SK-N-SH treated with all-trans-retinoic acid at 6 μM for 48 hours (cell line): ENCODE data around the gene ENSA.
A peak's percentile ranks its signal among the peaks of the same experiment; 100 is the strongest.

ENCODE experiments used
- ATAC-seq: fragments of 200-7000 bp; cut with Tn5 transposase; 3 replicates; pipeline ENCODE4 v1.9.1; 2020; ENCODE audit warnings: mild to moderate bottlenecking, moderate library complexity
- ARNTL ChIP-seq: fragments of 450-650 bp; formaldehyde crosslinking; IDR thresholded peaks from 2 replicates; pipeline ENCODE4 v1.5.0; 2020; ENCODE audit warnings: low read depth, mild to moderate bottlenecking, moderate library complexity, borderline replicate concordance
- BACH2 ChIP-seq: fragments of 250-450 bp; sonication (Bioruptor Pico); IDR thresholded peaks from 2 replicates; pipeline ENCODE4 v1.9.0; 2021; ENCODE audit warnings: mild to moderate bottlenecking, borderline replicate concordance
- CSDC2 ChIP-seq: fragments of 250-450 bp; sonication (Bioruptor Pico); IDR thresholded peaks from 2 replicates; pipeline ENCODE4 v1.5.0; 2020; ENCODE audit warnings: mild to moderate bottlenecking, moderate library complexity
- ESRRG ChIP-seq: fragments of 250-450 bp; sonication (Bioruptor Pico); IDR thresholded peaks from 2 replicates; pipeline ENCODE4 v1.6.1; 2021; ENCODE audit warnings: mild to moderate bottlenecking
- GLIS3 ChIP-seq: fragments of 250-450 bp; sonication (Bioruptor Pico); IDR thresholded peaks from 2 replicates; pipeline ENCODE4 v1.5.0; 2020; ENCODE audit warnings: mild to moderate bottlenecking, moderate library complexity
- OSR1 ChIP-seq: fragments of 250-450 bp; sonication (Bioruptor Pico); IDR thresholded peaks from 2 replicates; pipeline ENCODE4 v1.8.0; 2022; ENCODE audit warnings: moderate library complexity, mild to moderate bottlenecking, inconsistent platforms
- PPARA ChIP-seq: fragments of 250-450 bp; sonication (Bioruptor Pico); IDR thresholded peaks from 2 replicates; pipeline ENCODE4 v1.5.0; 2020; ENCODE audit warnings: mild to moderate bottlenecking, borderline replicate concordance
- SNAI2 ChIP-seq: fragments of 250-450 bp; sonication (Bioruptor Pico); IDR thresholded peaks from 2 replicates; pipeline ENCODE4 v1.5.0; 2020; ENCODE audit warnings: mild to moderate bottlenecking, moderate library complexity
- TCF4 ChIP-seq: fragments of 250-450 bp; sonication (Bioruptor Pico); IDR thresholded peaks from 2 replicates; pipeline ENCODE4 v1.8.0; 2021; ENCODE audit warnings: mild to moderate bottlenecking, moderate library complexity, borderline replicate concordance
- TOX ChIP-seq: fragments of 250-450 bp; sonication (Bioruptor Pico); IDR thresholded peaks from 2 replicates; pipeline ENCODE4 v1.8.0; 2021; ENCODE audit warnings: mild to moderate bottlenecking, moderate library complexity, borderline replicate concordance
- ZFP3 ChIP-seq: fragments of 250-450 bp; sonication (Bioruptor Pico); IDR thresholded peaks from 2 replicates; pipeline ENCODE4 v1.5.0; 2020; ENCODE audit warnings: mild to moderate bottlenecking, moderate library complexity
- ZFP30 ChIP-seq: fragments of 450-650 bp; formaldehyde crosslinking; IDR thresholded peaks from 2 replicates; pipeline ENCODE4 v1.5.0; 2022; ENCODE audit warnings: mild to moderate bottlenecking, moderate library complexity
- ZNF565 ChIP-seq: fragments of 450-650 bp; formaldehyde crosslinking; conservative IDR thresholded peaks from 2 replicates; pipeline ENCODE4 v1.5.0; 2020; ENCODE audit warnings: low read depth, mild to moderate bottlenecking, moderate library complexity
- ZNF70 ChIP-seq: fragments of 450-650 bp; formaldehyde crosslinking; IDR thresholded peaks from 2 replicates; pipeline ENCODE4 v1.5.0; 2020; ENCODE audit warnings: mild to moderate bottlenecking, moderate library complexity
- ZNF8 ChIP-seq: fragments of 450-650 bp; formaldehyde crosslinking; IDR thresholded peaks from 2 replicates; pipeline ENCODE4 v1.5.0; 2020; ENCODE audit warnings: mild to moderate bottlenecking, moderate library complexity
- TF ChIP-seq, protein P1 (sequence below): fragments of 250-450 bp; sonication (Bioruptor Pico); IDR thresholded peaks from 2 replicates; pipeline ENCODE4 v1.5.1; 2021; ENCODE audit warnings: mild to moderate bottlenecking, moderate library complexity
- TF ChIP-seq, protein P2 (sequence below): fragments of 250-450 bp; sonication (Bioruptor Pico); IDR thresholded peaks from 2 replicates; pipeline ENCODE4 v1.8.0; 2020; ENCODE audit warnings: mild to moderate bottlenecking, moderate library complexity, borderline replicate concordance
- TF ChIP-seq, protein P3 (sequence below): fragments of 250-450 bp; sonication (Bioruptor Pico); IDR thresholded peaks from 2 replicates; pipeline ENCODE4 v1.5.1; 2020; ENCODE audit warnings: low read depth, mild to moderate bottlenecking, moderate library complexity
- TF ChIP-seq, protein P4 (sequence below): fragments of 250-450 bp; sonication (Bioruptor Pico); IDR thresholded peaks from 2 replicates; pipeline ENCODE4 v1.8.0; 2021; ENCODE audit warnings: low read depth, mild to moderate bottlenecking, moderate library complexity, borderline replicate concordance
- TF ChIP-seq, protein P5 (sequence below): fragments of 250-450 bp; sonication (Bioruptor Pico); IDR thresholded peaks from 2 replicates; pipeline ENCODE4 v1.5.0; 2020; ENCODE audit warnings: mild to moderate bottlenecking, moderate library complexity

ENSA gene

DNA sequence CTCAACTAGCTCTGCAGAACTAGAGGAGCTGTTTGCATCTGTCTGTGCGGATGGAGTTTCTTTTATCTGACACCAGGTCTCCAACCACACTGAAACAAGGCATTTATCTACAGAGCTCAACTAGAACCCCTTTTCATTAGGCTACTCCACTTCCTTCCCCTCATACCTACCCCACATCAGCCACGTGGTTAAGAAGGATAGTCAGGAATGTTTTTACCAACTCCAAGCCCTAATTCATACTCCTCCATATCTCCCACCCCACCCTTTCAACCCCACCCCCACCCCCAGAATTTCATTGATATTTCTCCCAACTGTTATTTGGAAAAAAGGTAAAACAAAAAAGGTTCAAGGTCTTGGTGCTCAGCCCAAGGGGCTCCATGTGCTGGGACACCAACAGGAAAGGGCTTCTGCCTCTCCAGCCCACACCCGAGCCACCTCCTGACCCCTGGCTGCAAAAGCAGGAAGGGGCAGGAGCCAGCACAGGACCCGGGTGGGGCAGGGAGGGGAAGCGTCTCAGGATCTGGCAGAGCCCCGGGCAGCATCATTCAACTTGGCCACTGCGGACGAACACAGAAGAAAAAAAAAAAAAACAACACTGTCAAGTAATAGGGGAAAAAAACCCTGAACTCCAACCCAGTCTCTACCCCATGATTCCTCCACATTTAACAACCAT lies 7.0 kb downstream of the ENSA start:
- TF ChIP-seq BACH2 (CRISPR knock-in tag): no peak
- TF ChIP-seq, protein P1, sequence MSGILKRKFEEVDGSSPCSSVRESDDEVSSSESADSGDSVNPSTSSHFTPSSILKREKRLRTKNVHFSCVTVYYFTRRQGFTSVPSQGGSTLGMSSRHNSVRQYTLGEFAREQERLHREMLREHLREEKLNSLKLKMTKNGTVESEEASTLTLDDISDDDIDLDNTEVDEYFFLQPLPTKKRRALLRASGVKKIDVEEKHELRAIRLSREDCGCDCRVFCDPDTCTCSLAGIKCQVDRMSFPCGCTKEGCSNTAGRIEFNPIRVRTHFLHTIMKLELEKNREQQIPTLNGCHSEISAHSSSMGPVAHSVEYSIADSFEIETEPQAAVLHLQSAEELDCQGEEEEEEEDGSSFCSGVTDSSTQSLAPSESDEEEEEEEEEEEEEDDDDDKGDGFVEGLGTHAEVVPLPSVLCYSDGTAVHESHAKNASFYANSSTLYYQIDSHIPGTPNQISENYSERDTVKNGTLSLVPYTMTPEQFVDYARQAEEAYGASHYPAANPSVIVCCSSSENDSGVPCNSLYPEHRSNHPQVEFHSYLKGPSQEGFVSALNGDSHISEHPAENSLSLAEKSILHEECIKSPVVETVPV: no peak
- TF ChIP-seq, all 23 proteins: peak for 0
- no peak for ATAC-seq

DNA sequence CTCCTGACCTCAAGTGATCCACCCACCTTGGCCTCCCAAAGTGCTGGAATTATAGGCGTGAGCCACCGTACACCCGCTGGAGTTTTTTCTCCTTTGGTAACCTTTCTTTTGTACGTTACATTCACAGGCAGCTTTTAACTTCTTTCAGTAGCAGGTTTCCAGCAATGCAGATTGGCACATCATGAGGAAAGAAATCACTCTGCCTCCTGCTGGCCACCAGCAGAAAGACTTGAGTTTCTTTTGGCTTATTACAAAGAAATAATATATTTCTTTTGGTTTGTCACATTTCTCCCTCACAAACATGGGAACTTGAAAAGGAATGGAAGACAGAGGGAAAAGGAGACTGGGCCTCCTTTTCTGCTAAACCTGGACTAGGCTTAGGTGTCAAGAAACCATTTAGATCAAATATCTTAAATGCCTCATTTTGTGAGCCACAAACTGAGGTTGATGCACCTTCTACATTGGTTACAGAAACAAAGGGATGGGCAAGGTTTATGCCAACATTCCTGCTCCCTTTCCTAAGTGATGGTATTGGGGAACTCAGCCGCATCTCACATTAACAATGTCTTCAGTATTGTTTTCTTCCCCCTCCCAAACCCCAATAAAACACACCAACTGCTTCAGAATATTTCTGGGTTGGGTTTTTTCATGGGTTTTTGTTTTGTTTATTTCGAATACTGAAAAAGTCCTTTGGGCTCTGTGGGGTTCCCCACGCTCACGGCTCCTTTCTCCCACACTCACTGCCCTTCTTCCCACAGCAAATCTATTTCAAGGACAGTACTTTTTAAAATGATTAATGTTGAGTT lies 7.7 kb downstream of the ENSA start:
- TF ChIP-seq, protein P2, sequence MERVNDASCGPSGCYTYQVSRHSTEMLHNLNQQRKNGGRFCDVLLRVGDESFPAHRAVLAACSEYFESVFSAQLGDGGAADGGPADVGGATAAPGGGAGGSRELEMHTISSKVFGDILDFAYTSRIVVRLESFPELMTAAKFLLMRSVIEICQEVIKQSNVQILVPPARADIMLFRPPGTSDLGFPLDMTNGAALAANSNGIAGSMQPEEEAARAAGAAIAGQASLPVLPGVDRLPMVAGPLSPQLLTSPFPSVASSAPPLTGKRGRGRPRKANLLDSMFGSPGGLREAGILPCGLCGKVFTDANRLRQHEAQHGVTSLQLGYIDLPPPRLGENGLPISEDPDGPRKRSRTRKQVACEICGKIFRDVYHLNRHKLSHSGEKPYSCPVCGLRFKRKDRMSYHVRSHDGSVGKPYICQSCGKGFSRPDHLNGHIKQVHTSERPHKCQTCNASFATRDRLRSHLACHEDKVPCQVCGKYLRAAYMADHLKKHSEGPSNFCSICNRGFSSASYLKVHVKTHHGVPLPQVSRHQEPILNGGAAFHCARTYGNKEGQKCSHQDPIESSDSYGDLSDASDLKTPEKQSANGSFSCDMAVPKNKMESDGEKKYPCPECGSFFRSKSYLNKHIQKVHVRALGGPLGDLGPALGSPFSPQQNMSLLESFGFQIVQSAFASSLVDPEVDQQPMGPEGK: no peak
- TF ChIP-seq, protein P1: no peak
- TF ChIP-seq, protein P3, sequence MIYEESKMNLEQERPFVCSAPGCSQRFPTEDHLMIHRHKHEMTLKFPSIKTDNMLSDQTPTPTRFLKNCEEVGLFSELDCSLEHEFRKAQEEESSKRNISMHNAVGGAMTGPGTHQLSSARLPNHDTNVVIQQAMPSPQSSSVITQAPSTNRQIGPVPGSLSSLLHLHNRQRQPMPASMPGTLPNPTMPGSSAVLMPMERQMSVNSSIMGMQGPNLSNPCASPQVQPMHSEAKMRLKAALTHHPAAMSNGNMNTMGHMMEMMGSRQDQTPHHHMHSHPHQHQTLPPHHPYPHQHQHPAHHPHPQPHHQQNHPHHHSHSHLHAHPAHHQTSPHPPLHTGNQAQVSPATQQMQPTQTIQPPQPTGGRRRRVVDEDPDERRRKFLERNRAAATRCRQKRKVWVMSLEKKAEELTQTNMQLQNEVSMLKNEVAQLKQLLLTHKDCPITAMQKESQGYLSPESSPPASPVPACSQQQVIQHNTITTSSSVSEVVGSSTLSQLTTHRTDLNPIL (CRISPR knock-in tag): no peak
- no peak for TF ChIP-seq ZNF8 (CRISPR knock-in tag)
- TF ChIP-seq, protein P4, sequence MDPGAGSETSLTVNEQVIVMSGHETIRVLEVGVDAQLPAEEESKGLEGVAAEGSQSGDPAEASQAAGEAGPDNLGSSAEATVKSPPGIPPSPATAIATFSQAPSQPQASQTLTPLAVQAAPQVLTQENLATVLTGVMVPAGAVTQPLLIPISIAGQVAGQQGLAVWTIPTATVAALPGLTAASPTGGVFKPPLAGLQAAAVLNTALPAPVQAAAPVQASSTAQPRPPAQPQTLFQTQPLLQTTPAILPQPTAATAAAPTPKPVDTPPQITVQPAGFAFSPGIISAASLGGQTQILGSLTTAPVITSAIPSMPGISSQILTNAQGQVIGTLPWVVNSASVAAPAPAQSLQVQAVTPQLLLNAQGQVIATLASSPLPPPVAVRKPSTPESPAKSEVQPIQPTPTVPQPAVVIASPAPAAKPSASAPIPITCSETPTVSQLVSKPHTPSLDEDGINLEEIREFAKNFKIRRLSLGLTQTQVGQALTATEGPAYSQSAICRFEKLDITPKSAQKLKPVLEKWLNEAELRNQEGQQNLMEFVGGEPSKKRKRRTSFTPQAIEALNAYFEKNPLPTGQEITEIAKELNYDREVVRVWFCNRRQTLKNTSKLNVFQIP (CRISPR knock-in tag): no peak
- TF ChIP-seq ZNF565 (CRISPR knock-in tag): no peak
- no peak for TF ChIP-seq OSR1 (CRISPR knock-in tag)
- TF ChIP-seq ESRRG (CRISPR knock-in tag): no peak
- TF ChIP-seq BACH2 (CRISPR knock-in tag): no peak
- no peak for TF ChIP-seq ZFP30 (CRISPR knock-in tag)
- TF ChIP-seq ARNTL (CRISPR knock-in tag): no peak
- no peak for TF ChIP-seq PPARA
- no peak for TF ChIP-seq SNAI2 (CRISPR knock-in tag)
- TF ChIP-seq ZFP3 (CRISPR knock-in tag): no peak
- TF ChIP-seq GLIS3: no peak
- no peak for TF ChIP-seq TCF4 (CRISPR knock-in tag)
- TF ChIP-seq, protein P5, sequence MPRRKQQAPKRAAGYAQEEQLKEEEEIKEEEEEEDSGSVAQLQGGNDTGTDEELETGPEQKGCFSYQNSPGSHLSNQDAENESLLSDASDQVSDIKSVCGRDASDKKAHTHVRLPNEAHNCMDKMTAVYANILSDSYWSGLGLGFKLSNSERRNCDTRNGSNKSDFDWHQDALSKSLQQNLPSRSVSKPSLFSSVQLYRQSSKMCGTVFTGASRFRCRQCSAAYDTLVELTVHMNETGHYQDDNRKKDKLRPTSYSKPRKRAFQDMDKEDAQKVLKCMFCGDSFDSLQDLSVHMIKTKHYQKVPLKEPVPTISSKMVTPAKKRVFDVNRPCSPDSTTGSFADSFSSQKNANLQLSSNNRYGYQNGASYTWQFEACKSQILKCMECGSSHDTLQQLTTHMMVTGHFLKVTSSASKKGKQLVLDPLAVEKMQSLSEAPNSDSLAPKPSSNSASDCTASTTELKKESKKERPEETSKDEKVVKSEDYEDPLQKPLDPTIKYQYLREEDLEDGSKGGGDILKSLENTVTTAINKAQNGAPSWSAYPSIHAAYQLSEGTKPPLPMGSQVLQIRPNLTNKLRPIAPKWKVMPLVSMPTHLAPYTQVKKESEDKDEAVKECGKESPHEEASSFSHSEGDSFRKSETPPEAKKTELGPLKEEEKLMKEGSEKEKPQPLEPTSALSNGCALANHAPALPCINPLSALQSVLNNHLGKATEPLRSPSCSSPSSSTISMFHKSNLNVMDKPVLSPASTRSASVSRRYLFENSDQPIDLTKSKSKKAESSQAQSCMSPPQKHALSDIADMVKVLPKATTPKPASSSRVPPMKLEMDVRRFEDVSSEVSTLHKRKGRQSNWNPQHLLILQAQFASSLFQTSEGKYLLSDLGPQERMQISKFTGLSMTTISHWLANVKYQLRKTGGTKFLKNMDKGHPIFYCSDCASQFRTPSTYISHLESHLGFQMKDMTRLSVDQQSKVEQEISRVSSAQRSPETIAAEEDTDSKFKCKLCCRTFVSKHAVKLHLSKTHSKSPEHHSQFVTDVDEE (CRISPR knock-in tag): no peak
- TF ChIP-seq CSDC2 (CRISPR knock-in tag): no peak
- TF ChIP-seq ZNF70 (CRISPR knock-in tag): no peak
- no peak for TF ChIP-seq TOX (CRISPR knock-in tag)
- peak; percentile 29; the same call in 2 of the 3 replicates for ATAC-seq
